MM.1S (cell line): Measurements from ENCODE around the gene IFNGR2.
A peak's percentile ranks its signal among the peaks of the same experiment; 100 is the strongest.

Source experiments
- DNase-seq: peaks from one replicate; pipeline ENCODE4 v3.0.0-alpha.2; 2015
- H2AFZ ChIP-seq: fragments of 300-600 bp; sonication (generic); 2 replicates; pipeline ENCODE4 v1.6.0; 2016; ENCODE audit warnings: antibody characterized with exemption, low read length
- H3F3A ChIP-seq: fragments of 300-600 bp; sonication (generic); 2 replicates; pipeline ENCODE4 v1.6.1; 2016; ENCODE audit warnings: mild to moderate bottlenecking, antibody characterized with exemption, low read length, moderate library complexity, mixed read lengths; ENCODE audit not compliant: insufficient read depth
- H3K27ac ChIP-seq: fragments of 300-600 bp; sonication (generic); 2 replicates; pipeline ENCODE4 v1.5.1; 2016; ENCODE audit warnings: mild to moderate bottlenecking, low read length
- H3K27me3 ChIP-seq: fragments of 300-600 bp; sonication (generic); replicated peaks from 2 replicates; pipeline ENCODE4 v1.6.0; 2016; ENCODE audit warnings: low read length; ENCODE audit not compliant: insufficient read depth
- H3K36me3 ChIP-seq: fragments of 300-600 bp; sonication (generic); replicated peaks from 2 replicates; pipeline ENCODE4 v1.6.1; 2016; ENCODE audit warnings: mild to moderate bottlenecking, low read length, mixed read lengths; ENCODE audit not compliant: insufficient read depth
- H3K4me1 ChIP-seq: fragments of 300-600 bp; sonication (generic); 2 replicates; pipeline ENCODE4 v1.6.1; 2016; ENCODE audit warnings: low read length, mixed read lengths
- H3K4me2 ChIP-seq: fragments of 300-600 bp; sonication (generic); 2 replicates; pipeline ENCODE4 v1.6.0; 2016; ENCODE audit warnings: low read depth, low read length
- H3K4me3 ChIP-seq: fragments of 300-600 bp; sonication (generic); 2 replicates; pipeline ENCODE4 v1.5.1; 2016; ENCODE audit warnings: low read length, mixed read lengths
- H3K79me2 ChIP-seq: fragments of 300-600 bp; sonication (generic); 2 replicates; pipeline ENCODE4 v1.6.1; 2016; ENCODE audit warnings: mixed run types, low read length, mixed read lengths
- H3K9ac ChIP-seq: fragments of 300-600 bp; sonication (generic); 2 replicates; pipeline ENCODE4 v1.6.1; 2016; ENCODE audit warnings: low read length, mixed read lengths
- H3K9me2 ChIP-seq: fragments of 300-600 bp; sonication (generic); replicated peaks from 2 replicates; pipeline ENCODE4 v1.6.1; 2016; ENCODE audit warnings: mild to moderate bottlenecking, low read length, mixed read lengths; ENCODE audit not compliant: insufficient read depth
- H3K9me3 ChIP-seq: fragments of 300-600 bp; sonication (generic); replicated peaks from 2 replicates; pipeline ENCODE4 v1.6.1; 2016; ENCODE audit warnings: mild to moderate bottlenecking, low read length, mixed read lengths; ENCODE audit not compliant: insufficient read depth
- H4K20me1 ChIP-seq: fragments of 300-600 bp; sonication (generic); 2 replicates; pipeline ENCODE4 v1.6.1; 2016; ENCODE audit warnings: mild to moderate bottlenecking, low read length, moderate library complexity, mixed read lengths; ENCODE audit not compliant: insufficient read depth
- EZH2 ChIP-seq: fragments of 300-600 bp; sonication (generic); optimal IDR thresholded peaks from 2 replicates; pipeline ENCODE3; 2017; ENCODE audit warnings: low read depth, mild to moderate bottlenecking, antibody characterized with exemption, low read length, mixed read lengths
- EZH2phosphoT487 ChIP-seq: fragments of 300-600 bp; sonication (generic); IDR thresholded peaks from 2 replicates; pipeline ENCODE4 v1.6.1; 2018; ENCODE audit warnings: antibody characterized with exemption, low read length
- TF ChIP-seq, protein P1 (sequence below): fragments of 300-600 bp; sonication (generic); IDR thresholded peaks from 2 replicates; pipeline ENCODE4 v1.5.1; 2016; ENCODE audit warnings: antibody characterized with exemption, low read length, mixed read lengths

The IFNGR2 gene

DNA sequence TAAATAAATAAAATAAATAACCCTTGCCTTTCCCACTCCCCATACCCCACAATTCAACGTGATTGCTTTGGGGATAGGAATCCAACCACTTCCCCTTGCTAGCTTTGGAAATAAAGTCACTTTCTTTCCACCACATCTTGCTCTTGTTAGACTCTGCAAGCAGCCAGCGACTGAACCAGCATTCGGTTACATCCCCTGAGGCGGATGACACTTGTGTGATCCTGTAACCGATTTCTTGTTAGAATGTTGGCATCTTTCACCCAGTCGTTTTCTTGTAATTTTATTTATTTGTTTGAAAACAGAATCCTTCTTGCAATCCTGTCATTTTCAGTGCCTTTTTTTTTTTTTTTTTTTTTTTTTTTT is 1.6 kb upstream of the IFNGR2 start:
- Histone ChIP-seq H3K4me2 (no peak overlapping the region), H3K27ac (no peak overlapping the region), H3K4me3 (no peak overlapping the region), H3K9me3 (no peaks in the 10 kb centered on the region), H3F3A (peaks cover 5% of the 10 kb centered on the region), H2AFZ (no peak overlapping the region), H3K9ac (no peak overlapping the region), H4K20me1 (peaks cover 4% of the 10 kb centered on the region; the same call in 1 of the 2 replicates), H3K27me3 (no peaks in the 10 kb centered on the region), H3K4me1 (peaks cover 11% of the 10 kb centered on the region), H3K36me3 (no peaks in the 10 kb centered on the region), H3K79me2 (peaks cover 32% of the 10 kb centered on the region), H3K9me2 (no peaks in the 10 kb centered on the region)
- TF ChIP-seq EZH2 (no peak), EZH2phosphoT487 (no peak)
- TF ChIP-seq, protein P1, sequence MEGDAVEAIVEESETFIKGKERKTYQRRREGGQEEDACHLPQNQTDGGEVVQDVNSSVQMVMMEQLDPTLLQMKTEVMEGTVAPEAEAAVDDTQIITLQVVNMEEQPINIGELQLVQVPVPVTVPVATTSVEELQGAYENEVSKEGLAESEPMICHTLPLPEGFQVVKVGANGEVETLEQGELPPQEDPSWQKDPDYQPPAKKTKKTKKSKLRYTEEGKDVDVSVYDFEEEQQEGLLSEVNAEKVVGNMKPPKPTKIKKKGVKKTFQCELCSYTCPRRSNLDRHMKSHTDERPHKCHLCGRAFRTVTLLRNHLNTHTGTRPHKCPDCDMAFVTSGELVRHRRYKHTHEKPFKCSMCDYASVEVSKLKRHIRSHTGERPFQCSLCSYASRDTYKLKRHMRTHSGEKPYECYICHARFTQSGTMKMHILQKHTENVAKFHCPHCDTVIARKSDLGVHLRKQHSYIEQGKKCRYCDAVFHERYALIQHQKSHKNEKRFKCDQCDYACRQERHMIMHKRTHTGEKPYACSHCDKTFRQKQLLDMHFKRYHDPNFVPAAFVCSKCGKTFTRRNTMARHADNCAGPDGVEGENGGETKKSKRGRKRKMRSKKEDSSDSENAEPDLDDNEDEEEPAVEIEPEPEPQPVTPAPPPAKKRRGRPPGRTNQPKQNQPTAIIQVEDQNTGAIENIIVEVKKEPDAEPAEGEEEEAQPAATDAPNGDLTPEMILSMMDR, result no peak
- no peak for DNase-seq

- DNase-seq, result no peak
- H3K9ac ChIP-seq, result no peak overlapping the region; the same call in 1 of the 2 replicates
- no peaks in the 10 kb centered on the region for H3K36me3 ChIP-seq
- peaks cover 39% of the 10 kb centered on the region for H3K79me2 ChIP-seq
- peak overlapping the region; percentile 54 for H3K4me3 ChIP-seq
- no peak overlapping the region for H3K27ac ChIP-seq
- H3K9me3 ChIP-seq, result no peaks in the 10 kb centered on the region
- peaks cover 11% of the 10 kb centered on the region for H3K4me1 ChIP-seq
- TF ChIP-seq EZH2phosphoT487 (no peak), EZH2 (no peak)
- H4K20me1 ChIP-seq, result peaks cover 4% of the 10 kb centered on the region; the same call in 1 of the 2 replicates
- peak overlapping the region; percentile 38; the same call in 1 of the 2 replicates for H3K4me2 ChIP-seq
- H3F3A ChIP-seq, result peaks cover 5% of the 10 kb centered on the region
- no peaks in the 10 kb centered on the region for H3K27me3 ChIP-seq
- peak overlapping the region; percentile 65 for H2AFZ ChIP-seq
- no peaks in the 10 kb centered on the region for H3K9me2 ChIP-seq
Observed at GRCh38 chr21:33402001-33402979, 923 bp upstream of the IFNGR2 start.

- no peaks in the 10 kb centered on the region for H3K27me3 ChIP-seq
- peaks cover 11% of the 10 kb centered on the region for H3K4me1 ChIP-seq
Observed at GRCh38 chr21:33403786-33404585, 773 bp downstream of the IFNGR2 start.

More at GRCh38 chr21:33403786-33404585, 773 bp downstream of the IFNGR2 start:
- Histone ChIP-seq H4K20me1 (peaks cover 4% of the 10 kb centered on the region; the same call in 1 of the 2 replicates), H3K9ac (peak overlapping the region; percentile 77), H3K9me3 (no peaks in the 10 kb centered on the region), H3K27ac (peak overlapping the region; percentile 50; the same call in 1 of the 2 replicates), H3K79me2 (peaks cover 54% of the 10 kb centered on the region), H3K9me2 (no peaks in the 10 kb centered on the region), H3K4me2 (peak overlapping the region; percentile 78), H2AFZ (peak overlapping the region; percentile 72), H3F3A (peaks cover 5% of the 10 kb centered on the region), H3K4me3 (peak overlapping the region; percentile 81), H3K36me3 (no peaks in the 10 kb centered on the region)
- no peak for TF ChIP-seq EZH2
- TF ChIP-seq EZH2phosphoT487, result no peak
- TF ChIP-seq, protein P1, result no peak
- DNase-seq, result peak; percentile 58
